Esophagus muscularis mucosa (tissue), 3 donors: ENCODE measurements around the gene CRYBB2.

Experiments
- CTCF ChIP-seq, 3 experiments: fragments of 200-600 bp in 2 of 3; fragments of 450-650 bp in 1 of 3; sonication (generic) in 2 of 3; IDR thresholded peaks; one replicate each; pipeline ENCODE4 v1.5.1; 2017 to 2019; ENCODE audit warnings: antibody characterized with exemption in 3 of 3, mild to moderate bottlenecking in 2 of 3, moderate library complexity in 1 of 3
- EP300 ChIP-seq: sonication (generic); formaldehyde crosslinking; IDR thresholded peaks from one replicate; pipeline ENCODE4 v1.6.1; 2017; ENCODE audit warnings: antibody characterized with exemption

- no peak for TF ChIP-seq EP300
- TF ChIP-seq CTCF (IDR thresholded peaks at IDR 0.05): no peak
These were observed 9.4 kb downstream of the CRYBB2 start for GRCh38 chr22:25228822-25229221.
